ENCODE data around the gene CLDN11. TPM values are rescaled to one million over a fixed set of nuclear protein-coding genes. Genes with fewer than 3 reads are reported as not detected.

Gene CLDN11
- total RNA-seq, 1 experiment from 2014 or later = 0.30 TPM

- Histone ChIP-seq H3K36me3 (no peaks in the 10 kb centered on the region), H3K4me1 (peaks cover 2% of the 10 kb centered on the region), H3K27ac (no peak overlapping the region), H3K27me3 (no peaks in the 10 kb centered on the region), H3K4me3 (no peak overlapping the region), H3K9me3 (replicated peaks) (no peaks in the 10 kb centered on the region)
- DNase-seq = no peak
These were observed 1.7 kb downstream of the CLDN11 start for GRCh38 chr3:170420307-170420821.

- Histone ChIP-seq H3K27ac (no peak overlapping the region), H3K27me3 (no peaks in the 10 kb centered on the region), H3K4me1 (peaks cover 10% of the 10 kb centered on the region), H3K36me3 (no peaks in the 10 kb centered on the region), H3K4me3 (no peak overlapping the region), H3K9me3 (replicated peaks) (no peaks in the 10 kb centered on the region)
- DNase-seq = no peak
These were observed 2.5 kb downstream of the CLDN11 start for GRCh38 chr3:170421111-170421641.

- Histone ChIP-seq H3K4me1 (peaks cover 10% of the 10 kb centered on the region), H3K27me3 (no peaks in the 10 kb centered on the region), H3K4me3 (no peak overlapping the region), H3K27ac (no peak overlapping the region), H3K36me3 (no peaks in the 10 kb centered on the region), H3K9me3 (replicated peaks) (no peaks in the 10 kb centered on the region)
- DNase-seq = no peak
These were observed 3.1 kb downstream of the CLDN11 start for GRCh38 chr3:170421758-170422157.

GRCh38 chr3:170423001-170423615, 4.4 kb downstream of the CLDN11 start:
- Histone ChIP-seq H3K36me3 (no peaks in the 10 kb centered on the region), H3K4me1 (peaks cover 10% of the 10 kb centered on the region), H3K4me3 (no peak overlapping the region), H3K27me3 (no peaks in the 10 kb centered on the region), H3K27ac (no peak overlapping the region), H3K9me3 (replicated peaks) (no peaks in the 10 kb centered on the region)
- DNase-seq = no peak

- no peak overlapping the region for H3K4me3 ChIP-seq
- no peaks in the 10 kb centered on the region for H3K9me3 ChIP-seq (replicated peaks)
- no peak overlapping the region for H3K27ac ChIP-seq
- H3K36me3 ChIP-seq = no peaks in the 10 kb centered on the region
- peaks cover 24% of the 10 kb centered on the region for H3K4me1 ChIP-seq
- DNase-seq = no peak
- no peaks in the 10 kb centered on the region for H3K27me3 ChIP-seq
These were observed 6.2 kb downstream of the CLDN11 start for GRCh38 chr3:170424879-170425278.

- Histone ChIP-seq H3K4me1 (peaks cover 24% of the 10 kb centered on the region), H3K27me3 (no peaks in the 10 kb centered on the region), H3K27ac (peak overlapping the region; percentile 0; the same call in 1 of the 2 replicates), H3K36me3 (no peaks in the 10 kb centered on the region), H3K4me3 (peak overlapping the region; percentile 8), H3K9me3 (replicated peaks) (no peaks in the 10 kb centered on the region)
- peak; percentile 62 to 86 for DNase-seq
These were observed 7.0 kb downstream of the CLDN11 start for GRCh38 chr3:170425491-170426239.

GRCh38 chr3:170426240-170426797, 7.7 kb downstream of the CLDN11 start:
- Histone ChIP-seq H3K27ac (peak overlapping the region; percentile 0; the same call in 1 of the 2 replicates), H3K4me1 (peaks cover 24% of the 10 kb centered on the region), H3K9me3 (replicated peaks) (no peaks in the 10 kb centered on the region), H3K4me3 (no peak overlapping the region), H3K36me3 (no peaks in the 10 kb centered on the region), H3K27me3 (no peaks in the 10 kb centered on the region)
- DNase-seq = peak; percentile 47 to 75

GRCh38 chr3:170428095-170428494, 9.4 kb downstream of the CLDN11 start:
- Histone ChIP-seq H3K27ac (no peak overlapping the region), H3K27me3 (no peaks in the 10 kb centered on the region), H3K9me3 (replicated peaks) (no peaks in the 10 kb centered on the region), H3K36me3 (no peaks in the 10 kb centered on the region), H3K4me3 (no peak overlapping the region), H3K4me1 (peaks cover 24% of the 10 kb centered on the region)
- DNase-seq = no peak

- no peaks in the 10 kb centered on the region for H3K27me3 ChIP-seq
- H3K9me3 ChIP-seq (replicated peaks) = no peaks in the 10 kb centered on the region
- no peak overlapping the region for H3K27ac ChIP-seq
- H3K4me3 ChIP-seq = no peak overlapping the region
- peak; percentile 21 to 63 for DNase-seq
- peaks cover 24% of the 10 kb centered on the region for H3K4me1 ChIP-seq
- H3K36me3 ChIP-seq = no peaks in the 10 kb centered on the region
These were observed 10.4 kb downstream of the CLDN11 start for GRCh38 chr3:170429050-170429449.

GRCh38 chr3:170431054-170431453, 12.4 kb downstream of the CLDN11 start:
- Histone ChIP-seq H3K4me3 (no peak overlapping the region), H3K27ac (no peak overlapping the region), H3K4me1 (peaks cover 15% of the 10 kb centered on the region), H3K27me3 (no peaks in the 10 kb centered on the region), H3K36me3 (no peaks in the 10 kb centered on the region), H3K9me3 (replicated peaks) (no peaks in the 10 kb centered on the region)
- DNase-seq = no peak

GRCh38 chr3:170432416-170432815, 13.7 kb downstream of the CLDN11 start:
- H3K4me3 ChIP-seq = no peak overlapping the region
- DNase-seq = no peak
- H3K36me3 ChIP-seq = no peaks in the 10 kb centered on the region
- peaks cover 14% of the 10 kb centered on the region for H3K4me1 ChIP-seq
- H3K27me3 ChIP-seq = no peaks in the 10 kb centered on the region
- H3K9me3 ChIP-seq (replicated peaks) = no peaks in the 10 kb centered on the region
- H3K27ac ChIP-seq = no peak overlapping the region

- Histone ChIP-seq H3K27ac (no peak overlapping the region), H3K4me1 (no peaks in the 10 kb centered on the region), H3K36me3 (no peaks in the 10 kb centered on the region), H3K9me3 (replicated peaks) (no peaks in the 10 kb centered on the region), H3K27me3 (no peaks in the 10 kb centered on the region), H3K4me3 (no peak overlapping the region)
- no peak for DNase-seq
These were observed 18.0 kb downstream of the CLDN11 start for GRCh38 chr3:170436697-170437096.

GRCh38 chr3:170437176-170437575, 18.5 kb downstream of the CLDN11 start:
- no peak overlapping the region for H3K4me3 ChIP-seq
- DNase-seq = no peak
- H3K9me3 ChIP-seq (replicated peaks) = no peaks in the 10 kb centered on the region
- H3K27ac ChIP-seq = no peak overlapping the region
- no peaks in the 10 kb centered on the region for H3K36me3 ChIP-seq
- no peaks in the 10 kb centered on the region for H3K4me1 ChIP-seq
- H3K27me3 ChIP-seq = no peaks in the 10 kb centered on the region

GRCh38 chr3:170437696-170438407, 19.2 kb downstream of the CLDN11 start:
- H3K4me1 ChIP-seq = no peaks in the 10 kb centered on the region
- no peaks in the 10 kb centered on the region for H3K27me3 ChIP-seq
- DNase-seq = no peak
- H3K27ac ChIP-seq = no peak overlapping the region
- H3K36me3 ChIP-seq = no peaks in the 10 kb centered on the region
- no peak overlapping the region for H3K4me3 ChIP-seq
- H3K9me3 ChIP-seq (replicated peaks) = no peaks in the 10 kb centered on the region

All from SJCRH30 (cell line).